Activated CD4-positive, alpha-beta T cell treated with anti-CD3 and anti-CD28 coated beads for 48 hours (primary cell): ENCODE measurements around the gene TMEM74B.

ENCODE experiments used
- DNase-seq: peaks from one replicate; pipeline ENCODE4 v3.0.0-alpha.2; 2020

The TMEM74B gene

DNA sequence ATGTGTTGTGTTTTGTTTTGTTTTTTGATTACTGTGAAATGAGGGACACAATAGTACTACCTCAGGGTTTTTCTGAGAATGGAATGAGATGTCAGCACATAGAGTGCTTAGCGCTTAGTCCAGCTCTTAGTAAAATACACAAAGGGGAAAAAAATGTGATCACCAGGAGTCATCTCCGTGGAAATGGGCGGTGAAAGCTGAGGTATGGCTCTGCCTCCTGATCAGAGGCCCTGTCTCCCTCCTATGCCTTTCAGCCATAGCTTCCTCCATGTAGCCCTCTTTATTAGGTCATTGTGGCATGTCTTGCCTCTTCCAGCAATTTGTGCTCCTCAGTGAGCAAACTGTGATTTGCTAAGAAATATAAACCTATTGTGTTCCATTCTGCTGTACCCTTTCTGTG is 53.4 kb downstream of the TMEM74B start:
- no peak for DNase-seq

DNA sequence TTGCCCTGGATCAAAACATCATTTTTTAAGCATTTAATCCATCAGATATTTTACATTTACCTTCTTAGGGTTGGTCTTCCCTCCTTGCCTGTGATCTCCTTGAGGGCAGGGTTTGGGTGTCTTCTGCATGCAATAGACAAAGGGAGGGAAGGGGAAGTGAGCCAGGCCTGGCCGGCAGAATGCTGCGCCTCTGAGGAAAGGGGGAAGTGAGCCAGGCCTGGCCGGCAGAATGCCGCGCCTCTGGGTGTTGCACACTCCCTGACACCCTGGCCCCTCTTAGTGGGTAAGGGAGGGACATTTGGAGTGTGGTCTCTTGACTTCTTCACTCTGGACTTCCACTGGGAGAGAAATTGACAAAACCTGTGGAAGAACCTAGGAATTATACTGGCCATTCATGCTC is 53.9 kb downstream of the TMEM74B start:
- DNase-seq = no peak
